GM12878 (cell line): ENCODE results near the gene ARHGAP22. TPM values are rescaled to one million over a fixed set of nuclear protein-coding genes. Genes with fewer than 3 reads are reported as not detected.

Experiments used
- ATAC-seq: fragments of 200-7000 bp; cut with Tn5 transposase; 3 replicates; pipeline ENCODE4 v1.9.1; 2020; ENCODE audit warnings: mild to moderate bottlenecking, moderate library complexity
- BruUV-seq: library from RNA; stranded (reverse); fragments of 400-500 nt; replicated peaks from 2 replicates; lab custom pipeline; 2021; lab: Mats Ljungman, UMichigan
- CTCF ChIA-PET: fragments of 300-600 bp; sonication (Branson Sonifier 250); formaldehyde crosslinking; extraction: SDS; loops from one replicate; lab custom pipeline; 2021; ENCODE audit warnings: inconsistent platforms; lab: Yijun Ruan, JAX
- POLR2A ChIA-PET: fragments of 350-600 bp; formaldehyde crosslinking; extraction: SDS; loops from one replicate; lab custom pipeline; 2021; ENCODE audit warnings: inconsistent platforms; lab: Charles Lee
- RAD21 ChIA-PET: fragments of 300-600 bp; sonication (Branson Sonifier 250); formaldehyde crosslinking; loops from one replicate; lab custom pipeline; 2023; ENCODE audit warnings: antibody characterized with exemption; ENCODE audit not compliant: unreplicated experiment; lab: Charles Lee
- SMC1A ChIA-PET: fragments of 300-600 bp; sonication (Branson Sonifier 250); formaldehyde crosslinking; loops from one replicate; lab custom pipeline; 2023; ENCODE audit not compliant: unreplicated experiment, uncharacterized antibody; lab: Charles Lee
- DNase-seq: peaks from one replicate; pipeline ENCODE4 v3.0.0-alpha.2; 2011; ENCODE audit warnings: low read depth, low spot score
- FAIRE-seq: peaks from 3 replicates; lab custom pipeline; 2011; peaks lifted over from hg19 to GRCh38; lab: Jason Lieb, UNC
- H2AFZ ChIP-seq: 2 replicates; pipeline ENCODE4 v1.6.0; 2011; ENCODE audit warnings: low read depth, low read length, control low read depth; ENCODE audit not compliant: control insufficient read depth
- H3K27ac ChIP-seq: 2 replicates; pipeline ENCODE4 v1.5.1; 2011; ENCODE audit warnings: control low read depth; ENCODE audit not compliant: control insufficient read depth, insufficient read depth
- H3K27me3 ChIP-seq, 2 experiments: replicated peaks in 1 of 2; 2 replicates each; pipeline versions ENCODE4 v1.6.0 to v1.6.1; 2011; ENCODE audit warnings: low read length in 1 of 2; ENCODE audit not compliant: control insufficient read depth in 2 of 2, insufficient read depth in 2 of 2
- H3K36me3 ChIP-seq, 2 experiments: 2 replicates each; pipeline ENCODE4 v1.5.1; 2011; ENCODE audit warnings: low read length in 1 of 2; ENCODE audit not compliant: control insufficient read depth in 2 of 2, insufficient read depth in 2 of 2
- H3K4me1 ChIP-seq: 2 replicates; pipeline ENCODE4 v1.6.1; 2011; ENCODE audit warnings: mild to moderate bottlenecking, low read length, moderate library complexity, mixed read lengths; ENCODE audit not compliant: control insufficient read depth, insufficient read depth
- H3K4me2 ChIP-seq: 2 replicates; pipeline ENCODE4 v1.6.0; 2011; ENCODE audit warnings: control low read depth; ENCODE audit not compliant: control insufficient read depth, insufficient read depth
- H3K4me3 ChIP-seq: fragments of 200-600 bp; sonication (generic); 2 replicates; pipeline ENCODE4 v1.5.1; 2016
- H3K79me2 ChIP-seq: 2 replicates; pipeline ENCODE4 v1.6.0; 2011; ENCODE audit warnings: low read length; ENCODE audit not compliant: control insufficient read depth, insufficient read depth
- H3K9ac ChIP-seq: 2 replicates; pipeline ENCODE4 v1.8.0; 2011; ENCODE audit warnings: low read length, control low read depth, mixed read lengths; ENCODE audit not compliant: control insufficient read depth, insufficient read depth
- H3K9me3 ChIP-seq: replicated peaks from 3 replicates; pipeline ENCODE4 v1.5.1; 2011; ENCODE audit warnings: mild to moderate bottlenecking, low read length; ENCODE audit not compliant: control insufficient read depth, insufficient read depth
- H4K20me1 ChIP-seq: 2 replicates; pipeline ENCODE4 v1.6.0; 2011; ENCODE audit not compliant: control insufficient read depth, insufficient read depth
- CHD2 ChIP-seq: IDR thresholded peaks from 2 replicates; pipeline ENCODE4 v1.6.1; 2011; ENCODE audit warnings: low read depth, low read length, improper control_type of control experiment, borderline replicate concordance
- IRF4 ChIP-seq: IDR thresholded peaks from 2 replicates; pipeline ENCODE4 v1.6.1; 2011; ENCODE audit warnings: low read depth, low read length
- NR2C1 ChIP-seq: fragments of 450-650 bp; IDR thresholded peaks from 2 replicates; pipeline ENCODE4 v1.6.1; 2017; ENCODE audit warnings: antibody characterized with exemption, mild to moderate bottlenecking, moderate library complexity
- PML ChIP-seq: IDR thresholded peaks from 2 replicates; pipeline ENCODE4 v1.6.1; 2012; ENCODE audit warnings: low read length, inconsistent platforms
- STAT1 ChIP-seq: fragments of 450-650 bp; conservative IDR thresholded peaks from 2 replicates; pipeline ENCODE4 v1.6.1; 2014; ENCODE audit warnings: antibody characterized with exemption, mild to moderate bottlenecking
- WGBS: methylation state at CpG from one replicate; pipeline ENCODE4 v1.1.6; 2016; ENCODE audit warnings: low lambda C conversion rate; ENCODE audit not compliant: insufficient replicate concordance, insufficient coverage; ENCODE audit errors: missing lambda C conversion rate; 5-methylcytosine and 5-hydroxymethylcytosine counted together
- in situ Hi-C: fragments of 300-500 bp; cut with MboI; formaldehyde crosslinking; loops from 9 replicates; pipeline ENCODE4 v1.14.3; 2018; ENCODE audit warnings: mixed read lengths
- intact Hi-C: fragments of 100-400 bp; cut with micrococcal nuclease; formaldehyde crosslinking; loops from one replicate; pipeline ENCODE4 v1.14.2; 2022; ENCODE audit not compliant: unreplicated experiment
- polyA plus RNA-seq, 11 experiments: library from polyadenylated mRNA; depleted of rRNA in 4 of 11; unstranded in 6 of 11; stranded (reverse) in 5 of 11; fragments of >200 nt; fragmentation: Nextera tagmentation in 4 of 11; fragmentation: Illumina TruSeq in 1 of 11; extraction: Ambion mirVana in 4 of 11; extraction: Trizol in 1 of 11; gene quantifications; 1 replicate in 1 of 11; 2 replicates in 10 of 11; pipeline versions ENCODE4 v1.2.1 to v1.2.3, GENCODE V29; 2011 to 2016; ENCODE audit warnings: inconsistent platforms in 2 of 11, missing spikeins in 2 of 11, low read depth in 1 of 11
- total RNA-seq, 4 experiments: library from RNA; depleted of rRNA in 3 of 4; stranded (reverse); fragments of >200 nt in 3 of 4; fragmentation: Illumina TruSeq in 1 of 4; extraction: Trizol in 1 of 4; gene quantifications; 2 replicates each; pipeline versions ENCODE4 v1.2.1 to v1.2.3, GENCODE V29; 2013 to 2021
- TF ChIP-seq, protein P1 (sequence below): IDR thresholded peaks from 2 replicates; pipeline ENCODE4 v1.6.1; 2012; ENCODE audit warnings: low read depth, low read length, improper control_type of control experiment
- TF ChIP-seq, protein P2 (sequence below): IDR thresholded peaks from 2 replicates; pipeline ENCODE4 v1.6.1; 2012; ENCODE audit warnings: improper control_type of control experiment, low read depth, low read length; ENCODE audit not compliant: insufficient replicate concordance
- TF ChIP-seq, protein P3 (sequence below): IDR thresholded peaks from 2 replicates; pipeline ENCODE4 v1.6.1; 2012; ENCODE audit warnings: low read depth, low read length, improper control_type of control experiment

The ARHGAP22 gene
- total and polyA plus RNA-seq, 10 of the 15 experiments (the other 5 are each of a cell fraction or from before 2014, with no cell fraction given), result 0.07 to 0.61 (median 0.18) TPM; not detected in 5

DNA sequence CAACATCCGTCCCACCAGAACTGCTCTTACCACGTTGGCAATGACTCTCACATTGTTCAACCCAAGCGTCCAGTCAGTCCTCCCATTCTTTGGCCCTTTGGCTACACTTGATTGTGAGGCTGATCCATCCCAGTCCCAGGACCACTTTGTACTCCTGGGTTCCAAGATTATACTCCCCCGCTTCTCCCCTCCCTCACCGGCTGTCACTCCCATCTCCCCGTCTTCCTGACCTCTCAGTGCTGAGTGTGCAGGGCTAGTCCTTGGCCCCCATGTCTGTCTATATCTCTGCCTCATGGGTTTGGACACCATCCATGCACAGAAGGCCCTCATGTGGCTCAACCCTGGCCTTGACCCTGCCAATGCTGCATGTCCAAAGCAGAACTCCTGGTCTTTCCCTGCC, 12.5 kb downstream of the ARHGAP22 start (continued):
- TF ChIP-seq, protein P1, sequence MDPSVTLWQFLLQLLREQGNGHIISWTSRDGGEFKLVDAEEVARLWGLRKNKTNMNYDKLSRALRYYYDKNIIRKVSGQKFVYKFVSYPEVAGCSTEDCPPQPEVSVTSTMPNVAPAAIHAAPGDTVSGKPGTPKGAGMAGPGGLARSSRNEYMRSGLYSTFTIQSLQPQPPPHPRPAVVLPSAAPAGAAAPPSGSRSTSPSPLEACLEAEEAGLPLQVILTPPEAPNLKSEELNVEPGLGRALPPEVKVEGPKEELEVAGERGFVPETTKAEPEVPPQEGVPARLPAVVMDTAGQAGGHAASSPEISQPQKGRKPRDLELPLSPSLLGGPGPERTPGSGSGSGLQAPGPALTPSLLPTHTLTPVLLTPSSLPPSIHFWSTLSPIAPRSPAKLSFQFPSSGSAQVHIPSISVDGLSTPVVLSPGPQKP, result no peak
- TF ChIP-seq CHD2, result no peak
- no peak for TF ChIP-seq IRF4
- no peak for TF ChIP-seq PML
- TF ChIP-seq STAT1, result no peak

DNA sequence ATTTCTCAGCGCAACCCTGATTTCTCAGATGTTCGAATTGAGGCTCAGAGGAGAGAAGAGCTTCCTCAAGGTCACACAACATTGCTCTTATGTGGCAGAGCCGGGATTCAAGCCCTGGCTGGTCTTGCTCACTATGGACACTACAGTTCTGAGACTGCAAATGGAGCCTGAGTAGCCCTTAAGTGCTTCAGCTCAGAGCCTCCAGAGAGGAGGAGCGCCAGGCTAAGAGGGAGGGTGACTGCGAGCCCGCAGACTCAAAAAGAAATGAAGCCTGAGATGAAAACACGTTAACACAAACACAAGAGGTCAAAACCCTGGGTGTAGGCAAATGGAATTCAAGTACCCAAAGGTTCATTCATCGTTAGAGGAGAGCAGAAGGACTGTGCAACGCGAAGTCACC, 13.9 kb downstream of the ARHGAP22 start:
- H3K79me2 ChIP-seq, result no peaks in the 10 kb centered on the region

More for the DNA sequence above, 13.9 kb downstream of the ARHGAP22 start:
- ChIA-PET POLR2A (no interaction called here), RAD21 (no interaction called here), SMC1A (no interaction called here), CTCF (interaction anchor here (1.5 kb wide), 1 partner anchor 65 kb away, joined by 6 read pairs; no protein-coding TSS in a partner anchor)
- FAIRE-seq (no peak), DNase-seq (no peak), ATAC-seq (no peak)
- no TSS peak for BruUV-seq
- Histone ChIP-seq H3K4me3 (no peak overlapping the region), H2AFZ (no peak overlapping the region), H3K27me3 (no peaks in the 10 kb centered on the region), H3K4me2 (no peak overlapping the region), H3K27ac (no peak overlapping the region), H3K36me3 (no peaks in the 10 kb centered on the region), H3K9ac (no peak overlapping the region), H4K20me1 (no peaks in the 10 kb centered on the region), H3K9me3 (no peaks in the 10 kb centered on the region), H3K4me1 (no peaks in the 10 kb centered on the region)
- WGBS, result 60% methylated on average over 10 of the region's 10 CpGs
- TF ChIP-seq NR2C1, result no peak
- TF ChIP-seq, protein P2, sequence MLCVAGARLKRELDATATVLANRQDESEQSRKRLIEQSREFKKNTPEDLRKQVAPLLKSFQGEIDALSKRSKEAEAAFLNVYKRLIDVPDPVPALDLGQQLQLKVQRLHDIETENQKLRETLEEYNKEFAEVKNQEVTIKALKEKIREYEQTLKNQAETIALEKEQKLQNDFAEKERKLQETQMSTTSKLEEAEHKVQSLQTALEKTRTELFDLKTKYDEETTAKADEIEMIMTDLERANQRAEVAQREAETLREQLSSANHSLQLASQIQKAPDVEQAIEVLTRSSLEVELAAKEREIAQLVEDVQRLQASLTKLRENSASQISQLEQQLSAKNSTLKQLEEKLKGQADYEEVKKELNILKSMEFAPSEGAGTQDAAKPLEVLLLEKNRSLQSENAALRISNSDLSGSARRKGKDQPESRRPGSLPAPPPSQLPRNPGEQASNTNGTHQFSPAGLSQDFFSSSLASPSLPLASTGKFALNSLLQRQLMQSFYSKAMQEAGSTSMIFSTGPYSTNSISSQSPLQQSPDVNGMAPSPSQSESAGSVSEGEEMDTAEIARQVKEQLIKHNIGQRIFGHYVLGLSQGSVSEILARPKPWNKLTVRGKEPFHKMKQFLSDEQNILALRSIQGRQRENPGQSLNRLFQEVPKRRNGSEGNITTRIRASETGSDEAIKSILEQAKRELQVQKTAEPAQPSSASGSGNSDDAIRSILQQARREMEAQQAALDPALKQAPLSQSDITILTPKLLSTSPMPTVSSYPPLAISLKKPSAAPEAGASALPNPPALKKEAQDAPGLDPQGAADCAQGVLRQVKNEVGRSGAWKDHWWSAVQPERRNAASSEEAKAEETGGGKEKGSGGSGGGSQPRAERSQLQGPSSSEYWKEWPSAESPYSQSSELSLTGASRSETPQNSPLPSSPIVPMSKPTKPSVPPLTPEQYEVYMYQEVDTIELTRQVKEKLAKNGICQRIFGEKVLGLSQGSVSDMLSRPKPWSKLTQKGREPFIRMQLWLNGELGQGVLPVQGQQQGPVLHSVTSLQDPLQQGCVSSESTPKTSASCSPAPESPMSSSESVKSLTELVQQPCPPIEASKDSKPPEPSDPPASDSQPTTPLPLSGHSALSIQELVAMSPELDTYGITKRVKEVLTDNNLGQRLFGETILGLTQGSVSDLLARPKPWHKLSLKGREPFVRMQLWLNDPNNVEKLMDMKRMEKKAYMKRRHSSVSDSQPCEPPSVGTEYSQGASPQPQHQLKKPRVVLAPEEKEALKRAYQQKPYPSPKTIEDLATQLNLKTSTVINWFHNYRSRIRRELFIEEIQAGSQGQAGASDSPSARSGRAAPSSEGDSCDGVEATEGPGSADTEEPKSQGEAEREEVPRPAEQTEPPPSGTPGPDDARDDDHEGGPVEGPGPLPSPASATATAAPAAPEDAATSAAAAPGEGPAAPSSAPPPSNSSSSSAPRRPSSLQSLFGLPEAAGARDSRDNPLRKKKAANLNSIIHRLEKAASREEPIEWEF, result no peak
- TF ChIP-seq, protein P3, sequence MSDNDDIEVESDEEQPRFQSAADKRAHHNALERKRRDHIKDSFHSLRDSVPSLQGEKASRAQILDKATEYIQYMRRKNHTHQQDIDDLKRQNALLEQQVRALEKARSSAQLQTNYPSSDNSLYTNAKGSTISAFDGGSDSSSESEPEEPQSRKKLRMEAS, result no peak
- in situ Hi-C loops, result no loop called here
- intact Hi-C loops, result no loop called here
